RKO (cell line): ENCODE results near the gene TSC22D3.
A peak's percentile ranks its signal among the peaks of the same experiment; 100 is the strongest.

ENCODE experiments used
- DNase-seq: peaks from one replicate; pipeline ENCODE4 v3.0.0-alpha.2; 2016; ENCODE audit warnings: low spot score

Gene TSC22D3

GRCh38 chrX:107730991-107731766, 44.4 kb downstream of the TSC22D3 start:
- no peak for DNase-seq

GRCh38 chrX:107730298-107730655, 45.3 kb downstream of the TSC22D3 start:
- no peak for DNase-seq

GRCh38 chrX:107729558-107730297, 45.9 kb downstream of the TSC22D3 start:
- DNase-seq: no peak

- no peak for DNase-seq
These were observed 47.1 kb downstream of the TSC22D3 start for GRCh38 chrX:107728371-107729099.

- no peak for DNase-seq
These were observed 48.6 kb downstream of the TSC22D3 start for GRCh38 chrX:107726816-107727534.

GRCh38 chrX:107725761-107726555, 49.6 kb downstream of the TSC22D3 start:
- no peak for DNase-seq

- DNase-seq: no peak
These were observed 50.9 kb downstream of the TSC22D3 start for GRCh38 chrX:107724653-107725052.

- no peak for DNase-seq
These were observed 52.1 kb downstream of the TSC22D3 start for GRCh38 chrX:107723511-107723910.

GRCh38 chrX:107721966-107722707, 53.5 kb downstream of the TSC22D3 start:
- no peak for DNase-seq

GRCh38 chrX:107721318-107721717, 54.3 kb downstream of the TSC22D3 start:
- no peak for DNase-seq

- DNase-seq: peak; percentile 86
These were observed 57.4 kb downstream of the TSC22D3 start for GRCh38 chrX:107718156-107718621.

GRCh38 chrX:107716816-107717700, 58.5 kb downstream of the TSC22D3 start:
- DNase-seq: peak; percentile 86

- peak; percentile 37 for DNase-seq
These were observed 59.4 kb downstream of the TSC22D3 start for GRCh38 chrX:107716118-107716684.

- peak; percentile 50 for DNase-seq
These were observed 60.1 kb downstream of the TSC22D3 start for GRCh38 chrX:107715331-107716117.

- no peak for DNase-seq
These were observed 61.2 kb downstream of the TSC22D3 start for GRCh38 chrX:107714206-107714891.

- no peak for DNase-seq
These were observed 61.9 kb downstream of the TSC22D3 start for GRCh38 chrX:107713543-107714205.

- DNase-seq: no peak
These were observed 62.4 kb downstream of the TSC22D3 start for GRCh38 chrX:107713203-107713542.
